GM23338 (cell line): ENCODE data around the gene TRIO.

Experiments used
- CREB1 ChIP-seq: fragments of 250-450 bp; sonication (Bioruptor Pico); IDR thresholded peaks from 2 replicates; pipeline ENCODE4 v1.5.0; 2020; ENCODE audit warnings: low read depth, mild to moderate bottlenecking, moderate library complexity
- TF ChIP-seq, protein P1 (sequence below): IDR thresholded peaks from one replicate; pipeline ENCODE4 v1.6.1; 2018; ENCODE audit warnings: antibody characterized with exemption; ENCODE audit not compliant: unreplicated experiment
- TF ChIP-seq, protein P2 (sequence below), 2 experiments: fragments of 200-600 bp in 1 of 2; sonication (generic) in 1 of 2; conservative IDR thresholded peaks; 2 replicates each; pipeline versions ENCODE4 v1.5.1 to v1.6.1; 2016 to 2017; ENCODE audit warnings: antibody characterized with exemption in 2 of 2, low read depth in 2 of 2, mild to moderate bottlenecking in 2 of 2, moderate library complexity in 1 of 2

DNA sequence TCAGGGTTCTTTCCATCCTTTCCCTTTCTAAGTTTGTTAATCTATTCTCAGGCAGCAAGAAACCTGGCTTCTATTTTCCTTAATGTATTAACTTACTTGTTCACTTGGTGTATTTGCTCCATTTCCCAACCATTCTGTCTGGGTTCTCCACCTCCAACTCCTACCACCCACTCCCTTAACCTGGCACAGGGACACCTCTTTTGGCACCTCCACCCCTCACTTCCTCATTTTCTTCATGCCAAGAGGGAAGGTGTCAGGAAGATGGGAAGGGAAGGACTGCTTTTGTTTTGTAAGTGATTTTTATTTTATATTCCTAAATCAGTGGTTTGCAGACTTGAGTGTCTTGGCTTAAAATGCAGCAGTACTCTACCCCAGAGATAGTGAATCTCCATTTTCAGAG lies 166.1 kb downstream of the TRIO start:
- TF ChIP-seq, protein P1, sequence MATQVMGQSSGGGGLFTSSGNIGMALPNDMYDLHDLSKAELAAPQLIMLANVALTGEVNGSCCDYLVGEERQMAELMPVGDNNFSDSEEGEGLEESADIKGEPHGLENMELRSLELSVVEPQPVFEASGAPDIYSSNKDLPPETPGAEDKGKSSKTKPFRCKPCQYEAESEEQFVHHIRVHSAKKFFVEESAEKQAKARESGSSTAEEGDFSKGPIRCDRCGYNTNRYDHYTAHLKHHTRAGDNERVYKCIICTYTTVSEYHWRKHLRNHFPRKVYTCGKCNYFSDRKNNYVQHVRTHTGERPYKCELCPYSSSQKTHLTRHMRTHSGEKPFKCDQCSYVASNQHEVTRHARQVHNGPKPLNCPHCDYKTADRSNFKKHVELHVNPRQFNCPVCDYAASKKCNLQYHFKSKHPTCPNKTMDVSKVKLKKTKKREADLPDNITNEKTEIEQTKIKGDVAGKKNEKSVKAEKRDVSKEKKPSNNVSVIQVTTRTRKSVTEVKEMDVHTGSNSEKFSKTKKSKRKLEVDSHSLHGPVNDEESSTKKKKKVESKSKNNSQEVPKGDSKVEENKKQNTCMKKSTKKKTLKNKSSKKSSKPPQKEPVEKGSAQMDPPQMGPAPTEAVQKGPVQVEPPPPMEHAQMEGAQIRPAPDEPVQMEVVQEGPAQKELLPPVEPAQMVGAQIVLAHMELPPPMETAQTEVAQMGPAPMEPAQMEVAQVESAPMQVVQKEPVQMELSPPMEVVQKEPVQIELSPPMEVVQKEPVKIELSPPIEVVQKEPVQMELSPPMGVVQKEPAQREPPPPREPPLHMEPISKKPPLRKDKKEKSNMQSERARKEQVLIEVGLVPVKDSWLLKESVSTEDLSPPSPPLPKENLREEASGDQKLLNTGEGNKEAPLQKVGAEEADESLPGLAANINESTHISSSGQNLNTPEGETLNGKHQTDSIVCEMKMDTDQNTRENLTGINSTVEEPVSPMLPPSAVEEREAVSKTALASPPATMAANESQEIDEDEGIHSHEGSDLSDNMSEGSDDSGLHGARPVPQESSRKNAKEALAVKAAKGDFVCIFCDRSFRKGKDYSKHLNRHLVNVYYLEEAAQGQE: no peak
- TF ChIP-seq, protein P2, sequence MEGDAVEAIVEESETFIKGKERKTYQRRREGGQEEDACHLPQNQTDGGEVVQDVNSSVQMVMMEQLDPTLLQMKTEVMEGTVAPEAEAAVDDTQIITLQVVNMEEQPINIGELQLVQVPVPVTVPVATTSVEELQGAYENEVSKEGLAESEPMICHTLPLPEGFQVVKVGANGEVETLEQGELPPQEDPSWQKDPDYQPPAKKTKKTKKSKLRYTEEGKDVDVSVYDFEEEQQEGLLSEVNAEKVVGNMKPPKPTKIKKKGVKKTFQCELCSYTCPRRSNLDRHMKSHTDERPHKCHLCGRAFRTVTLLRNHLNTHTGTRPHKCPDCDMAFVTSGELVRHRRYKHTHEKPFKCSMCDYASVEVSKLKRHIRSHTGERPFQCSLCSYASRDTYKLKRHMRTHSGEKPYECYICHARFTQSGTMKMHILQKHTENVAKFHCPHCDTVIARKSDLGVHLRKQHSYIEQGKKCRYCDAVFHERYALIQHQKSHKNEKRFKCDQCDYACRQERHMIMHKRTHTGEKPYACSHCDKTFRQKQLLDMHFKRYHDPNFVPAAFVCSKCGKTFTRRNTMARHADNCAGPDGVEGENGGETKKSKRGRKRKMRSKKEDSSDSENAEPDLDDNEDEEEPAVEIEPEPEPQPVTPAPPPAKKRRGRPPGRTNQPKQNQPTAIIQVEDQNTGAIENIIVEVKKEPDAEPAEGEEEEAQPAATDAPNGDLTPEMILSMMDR (conservative IDR thresholded peaks at IDR 0.05; ENCODE audit: low read depth in 2 of 2): no peak
- TF ChIP-seq CREB1 (CRISPR knock-in tag): no peak
